Measurements from ENCODE around the gene KRT32. TPM values are rescaled to one million over a fixed set of nuclear protein-coding genes. Genes with fewer than 3 reads are reported as not detected.

Gene KRT32
- not detected in 2 replicates for total RNA-seq

GRCh38 chr17:41466988-41467387, at the start of gene KRT32:
TSS of gene KRT32 (minus strand) at chr17:41467386. CDS start at chr17:41467325, 61 bp downstream.

GRCh38 chr17:41505007-41505808, 38.0 kb upstream of the KRT32 start, which contains the start of gene KRT13:
TSS of gene KRT13 (minus strand) at chr17:41505612. CDS start at chr17:41505550, 62 bp downstream.

GRCh38 chr17:41489531-41489930, 22.3 kb upstream of the KRT32 start, which contains the start of gene KRT36:
TSS of gene KRT36 (minus strand) at chr17:41489910. CDS start at chr17:41489864, 46 bp downstream.

GRCh38 chr17:41481036-41481435, 13.8 kb upstream of the KRT32 start, which contains the start of gene KRT35:
TSS of gene KRT35 (minus strand) at chr17:41481151. CDS start at chr17:41481097, 54 bp downstream.

GRCh38 chr17:41440531-41441033, 26.6 kb downstream of the KRT32 start, which contains the start of gene KRT38:
TSS of gene KRT38 (minus strand) at chr17:41440983. CDS start at chr17:41440921, 62 bp downstream.

GRCh38 chr17:41424111-41424635, 43.0 kb downstream of the KRT32 start, which contains the start of gene KRT37:
TSS of gene KRT37 (minus strand) at chr17:41424585. CDS start at chr17:41424523, 62 bp downstream.

Other genes with a start within 250 kb of the KRT32 start
- not detected in 2 replicates for gene KRTAP9-2, start 240.7 kb downstream of the KRT32 start, total RNA-seq
- gene KRTAP9-3, start 234.9 kb downstream of the KRT32 start, total RNA-seq: not detected in 2 replicates
- gene KRTAP9-8, start 229.4 kb downstream of the KRT32 start, total RNA-seq: not detected in 2 replicates
- gene KRTAP9-4, start 217.7 kb downstream of the KRT32 start, total RNA-seq: not detected in 2 replicates
- not detected in 2 replicates for gene KRTAP9-9, start 212.0 kb downstream of the KRT32 start, total RNA-seq
- gene KRTAP9-6, start 202.0 kb downstream of the KRT32 start, total RNA-seq: not detected in 2 replicates
- not detected in 2 replicates for gene KRTAP9-7, start 191.7 kb downstream of the KRT32 start, total RNA-seq
- not detected in 2 replicates for gene KRTAP29-1, start 164.5 kb downstream of the KRT32 start, total RNA-seq
- gene KRTAP16-1, start 158.1 kb downstream of the KRT32 start, total RNA-seq: not detected in 2 replicates
- gene KRTAP17-1, start 151.7 kb downstream of the KRT32 start, total RNA-seq: not detected in 2 replicates
- not detected in 2 replicates for gene KRT33A, start 116.6 kb downstream of the KRT32 start, total RNA-seq
- not detected in 2 replicates for gene KRT33B, start 97.6 kb downstream of the KRT32 start, total RNA-seq
- gene KRT34, start 85.1 kb downstream of the KRT32 start, total RNA-seq: not detected in 2 replicates
- not detected in 2 replicates for gene KRT31, start 69.8 kb downstream of the KRT32 start, total RNA-seq
- gene KRT37, start 42.8 kb downstream of the KRT32 start, total RNA-seq: not detected in 2 replicates
- not detected in 2 replicates for gene KRT38, start 26.4 kb downstream of the KRT32 start, total RNA-seq
- not detected in 2 replicates for gene KRT35, start 13.8 kb upstream of the KRT32 start, total RNA-seq
- gene KRT36, start 22.5 kb upstream of the KRT32 start, total RNA-seq: not detected in 2 replicates
- gene KRT13, start 38.2 kb upstream of the KRT32 start, total RNA-seq: not detected in 2 replicates
- not detected in 2 replicates for gene KRT15, start 51.5 kb upstream of the KRT32 start, total RNA-seq
- gene KRT19, start 60.9 kb upstream of the KRT32 start, total RNA-seq: 33.3 and 57.3 TPM in 2 replicates
- gene KRT9, start 104.7 kb upstream of the KRT32 start, total RNA-seq: not detected in 2 replicates
- gene KRT14, start 119.5 kb upstream of the KRT32 start, total RNA-seq: 0.12 and 0.26 TPM in 2 replicates
- gene KRT16, start 145.4 kb upstream of the KRT32 start, total RNA-seq: 0.17 TPM in 1 of 2 replicates, not detected in the other
- gene KRT17, start 157.2 kb upstream of the KRT32 start, total RNA-seq: 2.5 TPM in 1 of 2 replicates, not detected in the other
- 111 and 272 TPM in 2 replicates for gene EIF1, start 221.5 kb upstream of the KRT32 start, total RNA-seq
- gene GAST, start 244.9 kb upstream of the KRT32 start, total RNA-seq: not detected in 2 replicates

All from pericardium fibroblast (primary cell).